GM21576 (cell line): ENCODE data around the gene OOSP4B.
"Not testable (repeated sequence)": the region's sequence is repeated elsewhere in the genome, so short reads cannot be mapped to it uniquely, and the experiment has no call there.

Source experiments
- ATAC-seq: cut with Tn5 transposase; IDR thresholded peaks from one replicate; pipeline ENCODE4 v1.9.1; 2021; ENCODE audit warnings: mild to moderate bottlenecking, moderate library complexity; ENCODE audit not compliant: unreplicated experiment

Gene OOSP4B

DNA sequence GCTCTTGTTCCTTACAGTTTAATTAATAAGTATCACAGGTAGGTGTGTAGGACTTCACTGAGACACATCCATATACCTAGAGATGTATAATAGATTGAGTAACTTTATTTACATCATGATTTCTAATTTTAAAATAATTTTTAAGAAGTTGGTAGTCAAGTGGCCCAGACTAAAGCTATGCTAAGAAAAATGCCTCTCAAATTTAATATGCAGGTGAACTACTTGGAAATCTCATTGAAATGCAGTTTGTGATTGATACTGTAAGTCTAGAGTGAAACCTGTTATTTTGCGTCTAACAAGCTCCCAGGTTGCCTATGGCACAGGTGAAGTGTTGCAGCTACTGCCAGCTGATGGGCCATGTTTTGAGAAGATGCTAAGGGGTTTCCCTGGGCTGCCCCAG is at the start of gene OOSP4B:
Gene OOSP4B (plus strand): TSS at position 301 of the 400 bp plus-strand sequence.
- no peak for ATAC-seq

- no peak for ATAC-seq
Observed at GRCh38 chr11:59967677-59968394, 49.1 kb upstream of the OOSP4B start.

DNA sequence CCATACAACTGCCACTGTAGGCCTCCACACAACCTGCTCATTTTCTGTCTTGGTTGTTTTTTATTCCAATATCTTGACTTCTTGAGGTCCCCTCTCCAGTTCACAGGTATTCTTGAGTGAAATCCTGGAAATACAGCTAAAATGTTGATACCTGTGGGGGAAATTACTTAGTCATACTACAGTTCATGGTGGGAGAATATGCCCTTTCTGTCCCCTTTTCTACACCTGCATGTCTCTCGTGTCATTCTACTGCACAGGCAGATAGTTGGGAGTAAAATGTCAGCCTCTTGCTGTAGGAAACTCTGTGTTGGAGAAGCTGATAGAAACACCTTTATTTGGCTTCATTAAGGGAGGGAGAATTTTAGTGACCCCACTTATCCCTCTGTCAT is 48.6 kb upstream of the OOSP4B start:
- ATAC-seq = no peak

DNA sequence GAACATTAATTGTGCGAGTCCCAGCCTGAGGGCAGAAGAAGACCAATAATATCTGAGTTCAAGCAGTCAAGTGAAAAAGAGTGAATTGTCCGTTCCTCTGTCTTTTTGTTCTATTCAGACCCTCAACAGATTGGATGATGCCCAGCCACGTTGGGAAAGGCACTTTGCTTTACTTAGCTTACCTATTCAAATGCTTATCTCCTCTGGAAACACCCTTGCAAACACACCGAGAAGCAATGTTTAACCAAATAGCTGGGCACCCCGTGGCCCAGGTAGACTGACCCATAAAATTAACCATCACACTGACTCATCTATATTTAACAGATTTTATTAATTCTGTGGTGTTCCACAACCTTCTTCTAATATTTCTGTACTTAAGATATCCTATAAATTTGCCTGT is 43.9 kb upstream of the OOSP4B start:
- ATAC-seq = no peak

- ATAC-seq = no peak
Observed at GRCh38 chr11:59981106-59981770, 35.7 kb upstream of the OOSP4B start.

- not testable (repeated sequence) for ATAC-seq
Observed at GRCh38 chr11:59982037-59982436, 34.9 kb upstream of the OOSP4B start.

GRCh38 chr11:59983212-59983611 is 33.8 kb upstream of the OOSP4B start:
- ATAC-seq = no peak

DNA sequence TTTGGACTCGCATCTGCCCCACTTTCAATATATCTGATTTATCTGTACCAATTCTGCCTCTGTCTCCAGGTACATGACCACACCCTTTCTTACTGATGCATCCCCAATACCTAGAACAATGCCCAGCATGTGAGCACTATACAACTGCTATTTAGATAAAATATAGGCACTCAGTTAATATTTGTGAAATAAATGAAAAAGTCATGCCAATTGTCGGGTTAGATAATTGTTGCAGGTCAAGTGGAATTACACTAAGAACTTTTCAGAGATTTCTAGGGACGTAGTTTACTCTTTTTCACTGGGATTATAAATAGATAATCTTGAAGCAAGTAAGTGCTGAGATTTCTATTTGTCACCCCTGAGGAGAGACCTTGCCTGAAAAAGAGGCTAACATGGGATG is 32.6 kb upstream of the OOSP4B start:
- no peak for ATAC-seq

- no peak for ATAC-seq
Observed at GRCh38 chr11:59990421-59990820, 26.6 kb upstream of the OOSP4B start.

- no peak for ATAC-seq
Observed at GRCh38 chr11:59992425-59992824, 24.6 kb upstream of the OOSP4B start.

DNA sequence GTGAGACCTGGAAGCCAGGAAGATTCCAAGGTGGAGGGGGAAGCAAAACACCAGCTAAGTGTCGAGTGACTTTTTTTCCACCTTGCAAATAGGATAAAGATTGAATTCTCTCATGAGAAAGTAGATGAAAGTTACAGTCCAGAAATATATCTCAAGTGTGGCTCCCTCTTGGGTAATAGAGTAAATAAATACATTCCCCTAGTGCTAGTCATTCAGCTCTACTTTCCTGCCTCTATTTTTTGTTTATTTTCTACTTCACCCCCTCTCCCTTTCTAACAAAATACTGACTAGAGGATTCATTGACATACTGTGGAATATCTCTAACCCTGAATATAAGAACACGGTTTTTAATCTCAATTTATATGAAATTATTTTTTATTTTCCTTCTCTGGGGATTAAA is 19.2 kb upstream of the OOSP4B start:
- ATAC-seq = no peak

- no peak for ATAC-seq
Observed at GRCh38 chr11:59999691-60000090, 17.3 kb upstream of the OOSP4B start.

GRCh38 chr11:60003729-60004128 is 13.3 kb upstream of the OOSP4B start:
- no peak for ATAC-seq

- no peak for ATAC-seq
Observed at GRCh38 chr11:60005360-60005759, 11.6 kb upstream of the OOSP4B start.

GRCh38 chr11:60018058-60018457 is 1.1 kb downstream of the OOSP4B start:
- no peak for ATAC-seq

- not testable (repeated sequence) for ATAC-seq
Observed at GRCh38 chr11:60020376-60020775, 3.4 kb downstream of the OOSP4B start.

- ATAC-seq = no peak
Observed at GRCh38 chr11:60029015-60029632, 12.1 kb downstream of the OOSP4B start.

GRCh38 chr11:60040109-60040508 is 23.1 kb downstream of the OOSP4B start, which contains the start of gene OOSP2:
Gene OOSP2 (plus strand): TSS chr11:60040409. CDS start chr11:60040460, 51 bp downstream.
- no peak for ATAC-seq

DNA sequence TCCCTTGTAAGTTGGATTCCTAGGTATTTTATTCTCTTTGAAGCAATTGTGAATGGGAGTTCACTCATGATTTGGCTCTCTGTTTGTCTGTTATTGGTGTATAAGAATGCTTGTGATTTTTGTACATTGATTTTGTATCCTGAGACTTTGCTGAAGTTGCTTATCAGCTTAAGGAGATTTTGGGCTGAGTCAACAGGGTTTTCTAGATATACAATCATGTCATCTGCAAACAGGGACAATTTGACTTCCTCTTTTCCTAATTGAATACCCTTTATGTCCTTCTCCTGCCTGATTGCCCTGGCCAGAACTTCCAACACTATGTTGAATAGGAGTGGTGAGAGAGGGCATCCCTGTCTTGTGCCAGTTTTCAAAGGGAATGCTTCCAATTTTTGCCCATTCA is 33.4 kb downstream of the OOSP4B start:
- not testable (repeated sequence) for ATAC-seq

- ATAC-seq = not testable (repeated sequence)
Observed at GRCh38 chr11:60050839-60051238, 33.9 kb downstream of the OOSP4B start.

- no peak for ATAC-seq
Observed at GRCh38 chr11:60056349-60056969, 39.5 kb downstream of the OOSP4B start, which contains the start of gene MS4A3. Gene MS4A3 (plus strand): TSS chr11:60056665. CDS start chr11:60061161, 4,496 bp downstream.
